HCT116 (cell line): ENCODE measurements around the gene YY1.

Experiments
- CBX3 ChIP-seq: IDR thresholded peaks from 2 replicates; pipeline ENCODE4 v1.6.1; 2012; ENCODE audit warnings: low read depth
- CTCF ChIP-seq, 3 experiments: fragments of 200-600 bp in 1 of 3; sonication (generic) in 1 of 3; IDR thresholded peaks in 2 of 3; conservative IDR thresholded peaks in 1 of 3; 2 replicates each; pipeline ENCODE4 v1.5.1; 2012 to 2017; ENCODE audit warnings: low read depth in 2 of 3, low read length in 2 of 3, antibody characterized with exemption in 1 of 3, borderline replicate concordance in 1 of 3, control low read depth in 1 of 3, mild to moderate bottlenecking in 1 of 3, mixed read lengths in 1 of 3, mixed run types in 1 of 3, moderate library complexity in 1 of 3; ENCODE audit not compliant: insufficient read depth in 1 of 3
- EGR1 ChIP-seq: IDR thresholded peaks from 2 replicates; pipeline ENCODE4 v1.6.1; 2012; ENCODE audit warnings: low read depth
- EZH2 ChIP-seq: fragments of 200-600 bp; sonication (generic); IDR thresholded peaks from 2 replicates; pipeline ENCODE4 v1.6.1; 2017; ENCODE audit warnings: antibody characterized with exemption, mixed run types
- JUND ChIP-seq: IDR thresholded peaks from 2 replicates; pipeline ENCODE4 v1.6.1; 2012
- POLR2A ChIP-seq: IDR thresholded peaks from 2 replicates; pipeline ENCODE4 v1.7.0; 2011; ENCODE audit warnings: borderline replicate concordance; ENCODE audit not compliant: insufficient read depth, insufficient read length; ENCODE audit errors: extremely low read depth
- POLR2AphosphoS5 ChIP-seq: IDR thresholded peaks from 2 replicates; pipeline ENCODE4 v1.6.1; 2011; ENCODE audit warnings: mild to moderate bottlenecking, low read depth, low read length, moderate library complexity
- RAD21 ChIP-seq: IDR thresholded peaks from 2 replicates; pipeline ENCODE4 v1.6.1; 2012; ENCODE audit warnings: low read depth, mild to moderate bottlenecking
- YY1 ChIP-seq: IDR thresholded peaks from 2 replicates; pipeline ENCODE4 v1.6.1; 2011; ENCODE audit warnings: low read length, low read depth, moderate library complexity, mild to moderate bottlenecking; ENCODE audit not compliant: insufficient replicate concordance; ENCODE audit errors: extremely low read depth

- TF ChIP-seq POLR2A (no peak), CTCF (IDR thresholded peaks at IDR 0.05 in 2 of 3, conservative IDR thresholded peaks at IDR 0.05 in 1 of 3; ENCODE audit: borderline replicate concordance in 1 of 3, insufficient read depth in 1 of 3, low read depth in 2 of 3, low read length in 2 of 3) (no peak), POLR2AphosphoS5 (no peak), YY1 (no peak), EGR1 (no peak), JUND (no peak), EZH2 (no peak), RAD21 (no peak), CBX3 (no peak)
These were observed 52.5 kb downstream of the YY1 start for GRCh38 chr14:100291305-100292075.
